ENCODE data around the gene SIRPB2. TPM values are rescaled to one million over a fixed set of nuclear protein-coding genes. Genes with fewer than 3 reads are reported as not detected.
"Not testable (repeated sequence)": the region's sequence is repeated elsewhere in the genome, so short reads cannot be mapped to it uniquely, and the experiment has no call there.

Gene SIRPB2
- polyA plus RNA-seq, 1 donor = 1.6 TPM

GRCh38 chr20:1499528-1500420 is 8.6 kb upstream of the SIRPB2 start:
- no peak for DNase-seq (ENCODE audit: low read depth)

DNA sequence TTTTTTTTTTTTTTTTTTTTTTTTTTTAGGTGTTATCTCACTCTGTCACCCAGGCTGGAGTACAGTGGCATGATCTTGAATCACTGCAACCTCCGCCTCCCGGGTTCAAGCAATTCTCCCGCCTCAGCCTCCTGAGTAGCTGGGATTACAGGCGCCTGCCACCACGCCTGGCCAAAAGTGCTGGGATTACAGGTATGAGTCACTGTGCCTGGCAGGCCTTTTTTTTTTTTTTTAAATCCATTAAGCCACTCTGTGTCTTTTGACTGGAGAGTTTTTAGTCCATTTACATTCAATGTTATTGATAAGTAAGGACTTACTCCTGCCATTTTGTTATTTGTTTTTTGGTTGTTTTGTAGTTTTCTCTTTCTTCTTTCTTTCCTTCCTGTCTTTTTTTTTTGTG is 6.2 kb upstream of the SIRPB2 start:
- DNase-seq (ENCODE audit: low read depth) = not testable (repeated sequence)

DNA sequence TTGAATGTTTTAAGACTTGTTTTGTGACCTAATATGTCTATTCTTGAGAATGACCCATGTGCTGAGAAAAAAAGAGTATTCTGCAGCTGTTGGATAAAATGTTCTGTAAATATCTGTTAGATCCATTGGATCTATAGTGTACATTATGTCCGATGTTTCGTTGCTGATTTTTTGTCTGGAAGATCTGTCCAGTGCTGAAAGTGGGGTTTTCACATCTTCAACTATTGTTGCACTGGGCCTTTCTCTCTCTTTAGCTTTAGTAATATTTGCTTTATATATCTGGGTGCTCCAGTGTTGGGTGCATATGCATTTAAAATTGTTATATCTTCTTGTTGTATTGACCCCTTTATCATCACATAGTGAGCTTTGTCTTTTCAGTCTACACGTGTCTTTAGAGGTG is 5.7 kb upstream of the SIRPB2 start:
- no peak for DNase-seq (ENCODE audit: low read depth)

GRCh38 chr20:1494436-1494835 is 3.2 kb upstream of the SIRPB2 start:
- DNase-seq (ENCODE audit: low read depth) = no peak

- DNase-seq (ENCODE audit: low read depth) = no peak
These were observed 2.3 kb upstream of the SIRPB2 start for GRCh38 chr20:1493536-1493935.

- no peak for DNase-seq (ENCODE audit: low read depth)
These were observed 831 bp upstream of the SIRPB2 start for GRCh38 chr20:1491860-1492642.

GRCh38 chr20:1490643-1491195 is 501 bp downstream of the SIRPB2 start:
- DNase-seq (ENCODE audit: low read depth) = no peak

DNA sequence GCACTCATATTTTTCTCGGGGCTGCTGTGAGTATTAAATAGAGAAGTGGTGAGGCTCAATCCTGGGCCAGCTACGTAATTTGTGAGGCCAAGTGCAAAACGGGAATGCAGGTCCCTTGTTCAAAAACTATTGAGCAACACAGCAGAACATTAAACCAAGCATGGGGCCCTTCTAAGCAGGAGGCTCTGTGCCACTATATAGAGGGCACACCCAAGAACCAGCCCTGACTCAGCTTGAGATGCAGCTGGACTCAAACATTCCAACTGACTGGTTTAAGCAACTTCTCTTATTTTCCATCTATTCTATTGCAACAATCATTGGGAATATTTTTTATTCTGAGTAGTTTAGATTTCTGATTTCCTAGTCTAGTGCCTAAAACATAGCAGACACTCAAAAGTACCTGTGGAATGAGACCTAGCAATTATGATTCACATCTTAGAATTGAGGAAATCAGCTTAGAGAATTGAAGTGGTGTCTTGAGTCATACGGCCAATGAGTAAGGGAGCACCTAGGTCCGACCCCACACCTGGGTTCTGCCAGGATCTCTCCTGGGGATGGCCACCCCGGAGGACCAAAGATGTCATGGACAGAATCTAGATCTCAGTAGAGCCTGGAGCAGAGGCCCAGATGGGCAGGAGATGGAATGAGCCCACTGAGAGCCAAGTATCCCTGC is 1.3 kb downstream of the SIRPB2 start:
- no peak for DNase-seq (ENCODE audit: low read depth)

DNA sequence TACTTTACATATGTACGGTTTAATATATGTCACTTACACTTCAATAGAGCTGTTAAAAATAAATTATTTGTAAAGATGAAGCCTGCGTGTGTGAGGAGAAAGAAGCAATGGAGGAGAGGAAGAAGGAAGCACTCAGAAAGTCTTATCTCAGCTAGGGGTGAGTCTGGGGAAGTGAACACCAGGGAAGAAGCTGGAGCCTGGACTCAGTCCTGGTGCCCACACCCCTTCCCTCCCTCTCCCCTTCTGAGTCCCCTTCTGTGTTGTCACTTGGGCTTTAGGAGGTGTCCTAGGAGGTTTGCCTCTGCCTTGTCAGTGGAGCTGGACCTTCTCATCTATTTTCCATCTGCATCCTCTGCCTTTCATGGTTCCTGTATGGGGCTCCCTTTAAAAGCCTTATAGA is 1.9 kb downstream of the SIRPB2 start:
- DNase-seq (ENCODE audit: low read depth) = no peak

DNA sequence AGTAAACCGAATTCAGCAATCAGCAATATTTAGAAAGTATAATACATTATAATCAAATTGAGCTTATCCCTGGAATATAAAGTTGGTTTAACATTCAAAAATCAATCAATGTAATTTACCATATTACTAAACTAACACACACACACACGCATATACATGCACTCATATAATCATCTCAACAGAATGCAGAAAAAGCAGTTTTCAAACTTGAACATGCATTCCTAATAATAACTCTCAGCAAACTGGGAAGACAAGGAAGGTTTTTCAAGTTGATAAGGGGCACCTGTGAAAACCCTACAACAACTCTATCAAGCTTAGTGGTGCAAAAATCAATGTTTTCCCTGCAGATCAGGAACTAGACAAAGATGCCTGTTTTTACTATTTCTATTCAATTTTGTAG is 4.7 kb downstream of the SIRPB2 start:
- no peak for DNase-seq (ENCODE audit: low read depth)

GRCh38 chr20:1484438-1485116 is 6.6 kb downstream of the SIRPB2 start:
- no peak for DNase-seq (ENCODE audit: low read depth)

GRCh38 chr20:1479831-1480595 is 11.2 kb downstream of the SIRPB2 start:
- no peak for DNase-seq (ENCODE audit: low read depth)

DNA sequence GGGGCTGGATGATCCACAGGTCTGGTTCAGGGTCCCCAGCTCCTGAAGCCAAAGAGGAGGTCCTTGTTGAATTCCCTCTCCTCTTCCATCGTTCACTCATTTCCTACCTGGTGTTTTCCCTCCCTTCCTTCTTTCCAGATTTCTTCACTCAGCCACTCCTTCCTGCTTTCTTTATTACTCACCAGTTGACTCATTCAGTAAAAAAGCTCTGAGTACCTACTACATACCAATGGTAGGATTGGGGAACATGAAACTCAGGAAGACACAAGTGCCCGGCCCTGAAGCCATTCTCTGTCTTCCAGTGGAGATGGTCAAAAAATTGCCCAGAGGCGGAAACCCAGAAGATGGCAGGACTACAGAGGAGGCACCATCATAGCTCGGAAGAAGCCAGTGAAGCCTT is 12.7 kb downstream of the SIRPB2 start:
- DNase-seq (ENCODE audit: low read depth) = no peak

- DNase-seq (ENCODE audit: low read depth) = no peak
These were observed 13.2 kb downstream of the SIRPB2 start for GRCh38 chr20:1477896-1478490.

GRCh38 chr20:1474817-1475603 is 16.2 kb downstream of the SIRPB2 start:
- no peak for DNase-seq (ENCODE audit: low read depth)

GRCh38 chr20:1474325-1474724 is 16.9 kb downstream of the SIRPB2 start:
- DNase-seq (ENCODE audit: low read depth) = no peak

DNA sequence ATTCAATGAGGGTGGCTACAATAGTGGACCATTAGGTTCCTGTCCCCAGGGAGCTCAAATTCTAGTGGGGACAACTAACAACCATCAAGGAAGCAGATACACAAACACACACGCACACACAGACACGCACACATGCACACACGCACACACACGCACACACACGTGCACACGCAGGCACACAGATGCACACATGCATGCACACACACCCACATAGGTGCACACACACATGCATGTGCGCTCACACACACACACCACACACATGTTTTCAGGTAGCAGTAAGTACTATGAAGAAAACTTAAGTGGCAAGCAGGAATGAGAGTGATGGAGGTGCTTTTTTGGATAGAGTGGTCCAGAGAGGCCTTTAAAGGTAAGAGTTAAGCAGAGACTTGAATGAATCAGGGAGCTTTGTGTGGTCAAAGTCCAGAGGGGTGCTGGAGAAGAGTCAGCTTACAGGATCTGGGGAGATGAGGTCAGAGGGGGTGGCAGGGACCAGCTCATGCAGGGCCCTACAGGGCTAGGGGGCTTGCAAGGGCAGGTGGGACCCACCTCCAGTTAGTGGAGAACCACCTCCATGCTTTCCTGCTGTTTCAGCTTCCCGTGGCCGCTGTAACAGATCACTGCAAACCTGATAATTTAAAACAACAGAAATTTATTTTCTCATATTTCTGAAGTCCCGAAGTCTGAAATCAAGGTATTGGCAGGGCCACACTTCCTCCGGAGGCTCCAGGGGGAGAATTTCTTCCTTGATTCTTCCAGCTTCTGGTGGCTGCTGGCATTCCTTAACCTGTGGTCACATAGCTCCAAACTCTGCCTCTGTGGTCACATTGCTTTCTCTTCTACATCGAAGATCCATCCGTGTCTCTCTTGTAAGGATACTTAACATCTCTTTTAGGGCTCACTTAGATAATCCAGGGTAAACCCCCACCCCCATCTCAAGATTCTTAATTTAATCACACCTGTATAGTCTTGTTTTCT is 17.7 kb downstream of the SIRPB2 start:
- no peak for DNase-seq (ENCODE audit: low read depth)

DNA sequence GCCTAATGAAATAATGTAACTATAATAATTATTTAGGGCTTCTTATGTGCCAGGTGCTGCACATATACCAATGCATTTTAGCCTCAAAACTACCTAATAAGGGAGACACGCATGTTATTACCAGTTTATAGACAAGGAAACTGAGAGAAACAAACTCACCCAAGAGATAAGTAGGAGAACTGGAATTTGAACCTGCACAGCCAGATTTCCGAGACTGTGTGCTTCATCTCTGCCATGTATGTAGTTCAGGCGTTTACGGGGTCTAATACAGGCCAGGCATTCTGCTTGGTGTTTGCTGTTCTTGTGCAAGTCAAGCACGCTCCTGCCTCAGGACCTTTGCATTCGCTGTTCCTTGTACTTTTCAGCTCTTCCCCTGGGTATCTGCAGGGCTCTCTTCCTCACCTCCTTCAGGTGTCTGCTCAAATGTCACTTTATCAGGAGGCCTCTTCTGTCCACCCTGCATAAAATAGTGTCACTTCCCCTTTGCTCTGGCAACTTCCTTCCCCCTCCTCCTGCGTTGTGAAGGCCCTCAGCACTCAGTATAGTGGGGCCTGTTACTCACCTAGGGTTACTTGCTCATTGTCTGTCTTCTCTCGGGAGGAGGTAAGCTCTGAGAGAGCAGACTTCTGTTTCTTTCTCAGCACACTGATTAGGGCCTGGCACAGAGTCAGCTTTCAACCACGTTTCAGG is 18.5 kb downstream of the SIRPB2 start:
- DNase-seq (ENCODE audit: low read depth) = no peak

All from forelimb muscle (tissue), 1 donor.